Posterior vena cava (tissue), 2 donors: ENCODE data around the gene CCDC116. TPM values are rescaled to one million over a fixed set of nuclear protein-coding genes. Genes with fewer than 3 reads are reported as not detected.
"Not testable (repeated sequence)": the region's sequence is repeated elsewhere in the genome, so short reads cannot be mapped to it uniquely, and the experiment has no call there.

ENCODE experiments used
- DNase-seq: peaks from one replicate; pipeline ENCODE4 v3.0.0-alpha.2; 2020; ENCODE audit warnings: low spot score
- intact Hi-C, 2 donors: fragments of 100-400 bp; cut with DNase I; formaldehyde crosslinking; loops; one replicate each; pipeline versions ENCODE4 v1.14.1 to v1.14.2; 2022 to 2023
- total RNA-seq, 2 donors: library from RNA; stranded (reverse); fragmentation: NEBNext Ultra II Directional; extraction: Animal tissue kit (Norgen Biotek cat#: 25700); gene quantifications; one replicate each; pipeline ENCODE4 v1.2.1, GENCODE V29; 2021
- donor health status: DM: yes; HTN: yes; CAD: no.
- donor health status: DM: yes; HTN: yes; CAD: no.

CCDC116 gene
- total RNA-seq, 2 donors from 2014 or later: 0.23 to 0.38 TPM

GRCh38 chr22:21605887-21606564, 26.5 kb upstream of the CCDC116 start:
- intact Hi-C loops: no loop called here

GRCh38 chr22:21606775-21607174, 25.8 kb upstream of the CCDC116 start:
- DNase-seq: no peak
- intact Hi-C loops: no loop called here

More at GRCh38 chr22:21605887-21606564, 26.5 kb upstream of the CCDC116 start:
- no peak for DNase-seq

GRCh38 chr22:21609556-21610157, 22.9 kb upstream of the CCDC116 start:
- DNase-seq, intact Hi-C loops: not testable (repeated sequence)

- intact Hi-C loops: no loop called here
- no peak for DNase-seq
Measured at GRCh38 chr22:21611210-21611977, 21.2 kb upstream of the CCDC116 start.

GRCh38 chr22:21612858-21613257, 19.7 kb upstream of the CCDC116 start:
- no peak for DNase-seq
- intact Hi-C loops: no loop called here

GRCh38 chr22:21613553-21614233, 18.9 kb upstream of the CCDC116 start:
- DNase-seq: no peak
- intact Hi-C loops: no loop called here

- no peak for DNase-seq
- intact Hi-C loops: no loop called here
Measured at GRCh38 chr22:21615731-21616130, 16.8 kb upstream of the CCDC116 start.

GRCh38 chr22:21617337-21617736, 15.2 kb upstream of the CCDC116 start:
- intact Hi-C loops, DNase-seq: not testable (repeated sequence)

GRCh38 chr22:21621025-21621424, 11.5 kb upstream of the CCDC116 start:
- intact Hi-C loops: no loop called here
- DNase-seq: no peak

GRCh38 chr22:21622011-21622918, 10.3 kb upstream of the CCDC116 start:
- DNase-seq: no peak

GRCh38 chr22:21622919-21623647, 9.5 kb upstream of the CCDC116 start:
- intact Hi-C loops: no loop called here
- no peak for DNase-seq

More at GRCh38 chr22:21622011-21622918, 10.3 kb upstream of the CCDC116 start:
- intact Hi-C loops: no loop called here

GRCh38 chr22:21623648-21623970, 9.0 kb upstream of the CCDC116 start:
- intact Hi-C loops: no loop called here
- DNase-seq: no peak

GRCh38 chr22:21624120-21624879, 8.3 kb upstream of the CCDC116 start:
- DNase-seq: no peak
- intact Hi-C loops: no loop called here

- DNase-seq: no peak
- intact Hi-C loops: loop anchor here in 1 of 2 donors (5.0 kb wide), 1 partner anchor 58 kb away; the partner anchor contains the start of gene UBE2L3
Measured at GRCh38 chr22:21624880-21625791, 7.4 kb upstream of the CCDC116 start.

GRCh38 chr22:21626073-21626734, 6.4 kb upstream of the CCDC116 start:
- no peak for DNase-seq
- intact Hi-C loops: loop anchor here in 1 of 2 donors (5.0 kb wide), 1 partner anchor 59 kb away; the partner anchor contains the start of gene UBE2L3
